HepG2 (cell line): ENCODE measurements around the gene GALNTL6. TPM values are rescaled to one million over a fixed set of nuclear protein-coding genes. Genes with fewer than 3 reads are reported as not detected.

Experiments used
- ATAC-seq: fragments of 200-7000 bp; cut with Tn5 transposase; 3 replicates; pipeline ENCODE4 v1.9.1; 2020; ENCODE audit warnings: mild to moderate bottlenecking, moderate library complexity
- BruUV-seq: library from RNA; stranded (reverse); fragments of 400-500 nt; replicated peaks from 2 replicates; lab custom pipeline; 2021; lab: Mats Ljungman, UMichigan
- CTCF ChIA-PET: fragments of 300-600 bp; formaldehyde crosslinking; extraction: SDS; loops from one replicate; lab custom pipeline; 2021; ENCODE audit warnings: low total read pairs, inconsistent platforms, low intra/inter-chr PET ratio; lab: Yijun Ruan, JAX
- POLR2A ChIA-PET: fragments of 350-600 bp; sonication (Branson Sonifier 250); formaldehyde crosslinking; loops from one replicate; lab custom pipeline; 2020; ENCODE audit warnings: antibody characterized with exemption, inconsistent platforms; lab: Yijun Ruan, JAX
- DNase-seq: peaks from one replicate; pipeline ENCODE4 v3.0.0-alpha.2; 2015; ENCODE audit warnings: low spot score
- FAIRE-seq: peaks from 3 replicates; lab custom pipeline; 2011; peaks lifted over from hg19 to GRCh38; lab: Jason Lieb, UNC
- H2AFZ ChIP-seq: one replicate; pipeline ENCODE4 v1.6.1; 2011; ENCODE audit warnings: low read length, inconsistent platforms
- H3K27ac ChIP-seq: fragments of 300-600 bp; 3 replicates; pipeline ENCODE4 v1.8.0; 2011; ENCODE audit warnings: mixed run types, mild to moderate bottlenecking, mixed read lengths, low read length, inconsistent platforms; ENCODE audit not compliant: insufficient read depth; ENCODE audit errors: extremely low read length
- H3K27me3 ChIP-seq, 2 experiments: fragments of 200-600 bp in 1 of 2; 2 replicates in 1 of 2; 3 replicates in 1 of 2; pipeline versions ENCODE4 v1.6.0 to v1.8.0; 2011; ENCODE audit warnings: low read length in 2 of 2, mild to moderate bottlenecking in 2 of 2, moderate library complexity in 2 of 2, inconsistent platforms in 1 of 2; ENCODE audit not compliant: insufficient read depth in 2 of 2, control insufficient read depth in 1 of 2
- H3K36me3 ChIP-seq, 2 experiments: fragments of 200-600 bp in 1 of 2; replicated peaks in 1 of 2; 2 replicates in 1 of 2; 3 replicates in 1 of 2; pipeline versions ENCODE4 v1.5.1 to v1.8.0; 2011; ENCODE audit warnings: low read length in 2 of 2, inconsistent platforms in 1 of 2; ENCODE audit not compliant: insufficient read depth in 2 of 2, control insufficient read depth in 1 of 2
- H3K4me1 ChIP-seq: 2 replicates; pipeline ENCODE4 v1.5.1; 2012; ENCODE audit warnings: low read length, inconsistent platforms; ENCODE audit not compliant: insufficient read depth
- H3K4me2 ChIP-seq: 2 replicates; pipeline ENCODE4 v1.6.0; 2011; ENCODE audit warnings: low read depth, low read length, inconsistent platforms
- H3K4me3 ChIP-seq, 3 experiments: fragments of 200-600 bp in 1 of 3; sonication (generic), shearing (Covaris generic) in 1 of 3; replicated peaks in 1 of 3; 2 replicates each; pipeline ENCODE4 v1.5.1; 2011 to 2016; ENCODE audit warnings: low read length in 3 of 3, inconsistent platforms in 2 of 3, low read depth in 2 of 3, mild to moderate bottlenecking in 2 of 3, control low read depth in 1 of 3, mixed read lengths in 1 of 3; ENCODE audit not compliant: insufficient read depth in 1 of 3
- H3K79me2 ChIP-seq: one replicate; pipeline ENCODE4 v1.6.1; 2011; ENCODE audit warnings: low read length, inconsistent platforms; ENCODE audit not compliant: insufficient read depth
- H3K9ac ChIP-seq: 2 replicates; pipeline ENCODE4 v1.6.0; 2011; ENCODE audit warnings: mild to moderate bottlenecking, low read depth, low read length, inconsistent platforms; ENCODE audit not compliant: insufficient read depth
- H3K9me3 ChIP-seq: 2 replicates; pipeline ENCODE4 v1.5.1; 2012; ENCODE audit warnings: mild to moderate bottlenecking, low read length
- H4K20me1 ChIP-seq: 2 replicates; pipeline ENCODE4 v1.6.0; 2011; ENCODE audit warnings: inconsistent platforms, mild to moderate bottlenecking, low read length, moderate library complexity; ENCODE audit not compliant: insufficient read depth
- DMAP1 ChIP-seq: IDR thresholded peaks from 2 replicates; pipeline ENCODE4 v1.6.1; 2016
- DNMT1 ChIP-seq: sonication (generic); formaldehyde crosslinking; IDR thresholded peaks from 2 replicates; pipeline ENCODE4 v1.5.1; 2020; ENCODE audit warnings: mild to moderate bottlenecking, missing genetic modification reagents
- EHMT2 ChIP-seq: fragments of 200-600 bp; sonication (generic); IDR thresholded peaks from 2 replicates; pipeline ENCODE4 v1.7.0; 2017; ENCODE audit warnings: antibody characterized with exemption, low read depth, low read length, borderline replicate concordance
- FOXK1 ChIP-seq: sonication (generic); formaldehyde crosslinking; IDR thresholded peaks from 2 replicates; pipeline ENCODE4 v1.4.0; 2020; ENCODE audit warnings: low read depth, missing genetic modification reagents, borderline replicate concordance
- KDM5A ChIP-seq: fragments of 200-600 bp; sonication (generic); IDR thresholded peaks from 2 replicates; pipeline ENCODE4 v1.7.0; 2018; ENCODE audit warnings: antibody characterized with exemption, mild to moderate bottlenecking, low read length, borderline replicate concordance
- KLF11 ChIP-seq: IDR thresholded peaks from 2 replicates; pipeline ENCODE4 v1.6.1; 2016; ENCODE audit warnings: missing compliant biosample characterization
- NFKBIZ ChIP-seq: IDR thresholded peaks from 2 replicates; pipeline ENCODE4 v1.6.1; 2018; ENCODE audit warnings: missing genetic modification reagents, missing compliant biosample characterization
- TBP ChIP-seq: sonication (generic); formaldehyde crosslinking; IDR thresholded peaks from 2 replicates; pipeline ENCODE4 v1.5.0; 2020; ENCODE audit warnings: missing genetic modification reagents
- TOE1 ChIP-seq: sonication (generic); formaldehyde crosslinking; IDR thresholded peaks from 2 replicates; pipeline ENCODE4 v1.4.0; 2020; ENCODE audit warnings: mild to moderate bottlenecking, missing genetic modification reagents
- ZBTB2 ChIP-seq: sonication (generic); formaldehyde crosslinking; IDR thresholded peaks from 2 replicates; pipeline ENCODE4 v1.8.0; 2022; ENCODE audit warnings: low read depth, missing genetic modification reagents
- ZSCAN25 ChIP-seq: sonication (generic); formaldehyde crosslinking; IDR thresholded peaks from 2 replicates; pipeline ENCODE4 v1.8.0; 2022; ENCODE audit warnings: mild to moderate bottlenecking, missing genetic modification reagents
- WGBS: methylation state at CpG from one replicate; pipeline ENCODE4 v1.1.6; 2017; ENCODE audit warnings: low lambda C conversion rate; 5-methylcytosine and 5-hydroxymethylcytosine counted together
- in situ Hi-C: cut with HindIII; loops from 2 replicates; pipeline ENCODE4 v1.10.0; 2017; ENCODE audit warnings: low pct_unique_long_range_greater_than_20kb; ENCODE audit not compliant: extremely low pct_ligation_motif_present
- intact Hi-C: fragments of 100-400 bp; cut with micrococcal nuclease; formaldehyde crosslinking; loops from one replicate; pipeline ENCODE4 v1.10.0; 2022; ENCODE audit not compliant: unreplicated experiment
- polyA plus RNA-seq, 8 experiments: library from polyadenylated mRNA; depleted of rRNA in 3 of 8; stranded (reverse) in 7 of 8; unstranded in 1 of 8; fragments of >200 nt; fragmentation: Illumina TruSeq in 4 of 8; extraction: Trizol in 4 of 8; gene quantifications; 2 replicates each; pipeline versions ENCODE4 v1.2.1 to v1.2.3, GENCODE V29; 2011 to 2016; ENCODE audit warnings: low read depth in 4 of 8, missing spikeins in 1 of 8, mixed read lengths in 1 of 8; ENCODE audit not compliant: insufficient read depth in 1 of 8
- total RNA-seq, 5 experiments: library from RNA; depleted of rRNA; stranded (reverse); fragments of >200 nt; fragmentation: Illumina TruSeq; extraction: Trizol; gene quantifications; 2 replicates each; pipeline ENCODE4 v1.2.3, GENCODE V29; 2016; ENCODE audit warnings: low read depth in 1 of 5
- TF ChIP-seq, protein P1 (sequence below): sonication (generic); formaldehyde crosslinking; IDR thresholded peaks from 2 replicates; pipeline ENCODE4 v1.4.0; 2020; ENCODE audit warnings: mild to moderate bottlenecking, low read depth, missing genetic modification reagents
- TF ChIP-seq, protein P2 (sequence below): IDR thresholded peaks from 2 replicates; pipeline ENCODE4 v1.6.1; 2016; ENCODE audit warnings: low read depth
- TF ChIP-seq, protein P3 (sequence below): sonication (generic); formaldehyde crosslinking; IDR thresholded peaks from 2 replicates; pipeline ENCODE4 v1.4.0; 2020; ENCODE audit warnings: missing genetic modification reagents
- TF ChIP-seq, protein P4 (sequence below): sonication (generic); formaldehyde crosslinking; IDR thresholded peaks from 2 replicates; pipeline ENCODE4 v1.4.0; 2020; ENCODE audit warnings: missing genetic modification reagents

The GALNTL6 gene
- total and polyA plus RNA-seq, 2 of the 13 experiments (the other 11 are each of a cell fraction or from before 2014, with no cell fraction given) = not detected

DNA sequence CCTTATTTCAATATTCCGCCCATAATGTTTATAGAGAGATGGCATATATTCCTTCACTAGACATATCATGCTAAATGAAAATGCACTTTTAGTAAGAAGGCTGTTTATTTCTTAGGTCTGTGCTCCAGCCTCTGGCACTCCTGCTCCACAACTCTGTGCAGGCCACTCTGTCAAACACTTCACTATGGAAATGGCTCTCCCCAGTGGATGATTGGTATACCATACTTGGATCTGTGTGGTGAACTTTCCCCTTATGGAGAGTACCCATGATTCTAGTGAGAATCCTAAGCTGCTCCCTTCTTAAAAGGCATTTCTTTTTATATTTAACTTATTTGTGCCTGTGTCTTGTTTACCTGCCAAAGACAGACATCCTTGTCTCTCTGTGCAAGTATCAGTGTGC is 875.3 kb downstream of the GALNTL6 start:
- in situ Hi-C loops (no loop called here), intact Hi-C loops (no loop called here)
- peaks cover 63% of the 10 kb centered on the region for H3K9me3 ChIP-seq
- no TSS peak for BruUV-seq
- DNase-seq (no peak), ATAC-seq (no peak), FAIRE-seq (no peak)
- no peaks in the 10 kb centered on the region for H3K27me3 ChIP-seq
- 36% methylated on average over 1 of the region's 1 CpG for WGBS
- ChIA-PET CTCF (no interaction called here), POLR2A (no interaction called here)
- no peaks in the 10 kb centered on the region for H3K36me3 ChIP-seq
- no peak overlapping the region for H3K27ac ChIP-seq
- no peak overlapping the region for H3K9ac ChIP-seq
- no peaks in the 10 kb centered on the region for H3K79me2 ChIP-seq
- H2AFZ ChIP-seq = no peak overlapping the region
- no peak overlapping the region for H3K4me3 ChIP-seq
- no peaks in the 10 kb centered on the region for H4K20me1 ChIP-seq
- H3K4me2 ChIP-seq = no peak overlapping the region
- H3K4me1 ChIP-seq = no peaks in the 10 kb centered on the region
- TF ChIP-seq KDM5A (no peak), DNMT1 (no peak), ZSCAN25 (CRISPR knock-in tag) (no peak), TBP (CRISPR knock-in tag) (no peak), EHMT2 (no peak), TOE1 (CRISPR knock-in tag) (no peak), ZBTB2 (CRISPR knock-in tag) (no peak), DMAP1 (CRISPR knock-in tag) (no peak), KLF11 (CRISPR knock-in tag) (no peak), NFKBIZ (no peak), FOXK1 (CRISPR knock-in tag) (no peak)
- TF ChIP-seq, protein P1, sequence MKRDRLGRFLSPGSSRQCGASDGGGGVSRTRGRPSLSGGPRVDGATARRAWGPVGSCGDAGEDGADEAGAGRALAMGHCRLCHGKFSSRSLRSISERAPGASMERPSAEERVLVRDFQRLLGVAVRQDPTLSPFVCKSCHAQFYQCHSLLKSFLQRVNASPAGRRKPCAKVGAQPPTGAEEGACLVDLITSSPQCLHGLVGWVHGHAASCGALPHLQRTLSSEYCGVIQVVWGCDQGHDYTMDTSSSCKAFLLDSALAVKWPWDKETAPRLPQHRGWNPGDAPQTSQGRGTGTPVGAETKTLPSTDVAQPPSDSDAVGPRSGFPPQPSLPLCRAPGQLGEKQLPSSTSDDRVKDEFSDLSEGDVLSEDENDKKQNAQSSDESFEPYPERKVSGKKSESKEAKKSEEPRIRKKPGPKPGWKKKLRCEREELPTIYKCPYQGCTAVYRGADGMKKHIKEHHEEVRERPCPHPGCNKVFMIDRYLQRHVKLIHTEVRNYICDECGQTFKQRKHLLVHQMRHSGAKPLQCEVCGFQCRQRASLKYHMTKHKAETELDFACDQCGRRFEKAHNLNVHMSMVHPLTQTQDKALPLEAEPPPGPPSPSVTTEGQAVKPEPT = no peak
- TF ChIP-seq, protein P2, sequence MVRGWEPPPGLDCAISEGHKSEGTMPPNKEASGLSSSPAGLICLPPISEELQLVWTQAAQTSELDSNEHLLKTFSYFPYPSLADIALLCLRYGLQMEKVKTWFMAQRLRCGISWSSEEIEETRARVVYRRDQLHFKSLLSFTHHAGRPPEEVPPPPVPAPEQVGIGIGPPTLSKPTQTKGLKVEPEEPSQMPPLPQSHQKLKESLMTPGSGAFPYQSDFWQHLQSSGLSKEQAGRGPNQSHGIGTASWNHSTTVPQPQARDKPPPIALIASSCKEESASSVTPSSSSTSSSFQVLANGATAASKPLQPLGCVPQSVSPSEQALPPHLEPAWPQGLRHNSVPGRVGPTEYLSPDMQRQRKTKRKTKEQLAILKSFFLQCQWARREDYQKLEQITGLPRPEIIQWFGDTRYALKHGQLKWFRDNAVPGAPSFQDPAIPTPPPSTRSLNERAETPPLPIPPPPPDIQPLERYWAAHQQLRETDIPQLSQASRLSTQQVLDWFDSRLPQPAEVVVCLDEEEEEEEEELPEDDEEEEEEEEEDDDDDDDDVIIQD (CRISPR knock-in tag) = no peak
- TF ChIP-seq, protein P3, sequence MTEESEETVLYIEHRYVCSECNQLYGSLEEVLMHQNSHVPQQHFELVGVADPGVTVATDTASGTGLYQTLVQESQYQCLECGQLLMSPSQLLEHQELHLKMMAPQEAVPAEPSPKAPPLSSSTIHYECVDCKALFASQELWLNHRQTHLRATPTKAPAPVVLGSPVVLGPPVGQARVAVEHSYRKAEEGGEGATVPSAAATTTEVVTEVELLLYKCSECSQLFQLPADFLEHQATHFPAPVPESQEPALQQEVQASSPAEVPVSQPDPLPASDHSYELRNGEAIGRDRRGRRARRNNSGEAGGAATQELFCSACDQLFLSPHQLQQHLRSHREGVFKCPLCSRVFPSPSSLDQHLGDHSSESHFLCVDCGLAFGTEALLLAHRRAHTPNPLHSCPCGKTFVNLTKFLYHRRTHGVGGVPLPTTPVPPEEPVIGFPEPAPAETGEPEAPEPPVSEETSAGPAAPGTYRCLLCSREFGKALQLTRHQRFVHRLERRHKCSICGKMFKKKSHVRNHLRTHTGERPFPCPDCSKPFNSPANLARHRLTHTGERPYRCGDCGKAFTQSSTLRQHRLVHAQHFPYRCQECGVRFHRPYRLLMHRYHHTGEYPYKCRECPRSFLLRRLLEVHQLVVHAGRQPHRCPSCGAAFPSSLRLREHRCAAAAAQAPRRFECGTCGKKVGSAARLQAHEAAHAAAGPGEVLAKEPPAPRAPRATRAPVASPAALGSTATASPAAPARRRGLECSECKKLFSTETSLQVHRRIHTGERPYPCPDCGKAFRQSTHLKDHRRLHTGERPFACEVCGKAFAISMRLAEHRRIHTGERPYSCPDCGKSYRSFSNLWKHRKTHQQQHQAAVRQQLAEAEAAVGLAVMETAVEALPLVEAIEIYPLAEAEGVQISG = no peak
- TF ChIP-seq, protein P4, sequence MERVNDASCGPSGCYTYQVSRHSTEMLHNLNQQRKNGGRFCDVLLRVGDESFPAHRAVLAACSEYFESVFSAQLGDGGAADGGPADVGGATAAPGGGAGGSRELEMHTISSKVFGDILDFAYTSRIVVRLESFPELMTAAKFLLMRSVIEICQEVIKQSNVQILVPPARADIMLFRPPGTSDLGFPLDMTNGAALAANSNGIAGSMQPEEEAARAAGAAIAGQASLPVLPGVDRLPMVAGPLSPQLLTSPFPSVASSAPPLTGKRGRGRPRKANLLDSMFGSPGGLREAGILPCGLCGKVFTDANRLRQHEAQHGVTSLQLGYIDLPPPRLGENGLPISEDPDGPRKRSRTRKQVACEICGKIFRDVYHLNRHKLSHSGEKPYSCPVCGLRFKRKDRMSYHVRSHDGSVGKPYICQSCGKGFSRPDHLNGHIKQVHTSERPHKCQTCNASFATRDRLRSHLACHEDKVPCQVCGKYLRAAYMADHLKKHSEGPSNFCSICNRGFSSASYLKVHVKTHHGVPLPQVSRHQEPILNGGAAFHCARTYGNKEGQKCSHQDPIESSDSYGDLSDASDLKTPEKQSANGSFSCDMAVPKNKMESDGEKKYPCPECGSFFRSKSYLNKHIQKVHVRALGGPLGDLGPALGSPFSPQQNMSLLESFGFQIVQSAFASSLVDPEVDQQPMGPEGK (CRISPR knock-in tag) = no peak
